Midbrain (tissue), 1 donor: ENCODE measurements around the gene CFAP97.

Experiments used
- DNase-seq: peaks from one replicate; lab custom pipeline; 2025; lab: John Stamatoyannopoulos, UW

The CFAP97 gene

DNA sequence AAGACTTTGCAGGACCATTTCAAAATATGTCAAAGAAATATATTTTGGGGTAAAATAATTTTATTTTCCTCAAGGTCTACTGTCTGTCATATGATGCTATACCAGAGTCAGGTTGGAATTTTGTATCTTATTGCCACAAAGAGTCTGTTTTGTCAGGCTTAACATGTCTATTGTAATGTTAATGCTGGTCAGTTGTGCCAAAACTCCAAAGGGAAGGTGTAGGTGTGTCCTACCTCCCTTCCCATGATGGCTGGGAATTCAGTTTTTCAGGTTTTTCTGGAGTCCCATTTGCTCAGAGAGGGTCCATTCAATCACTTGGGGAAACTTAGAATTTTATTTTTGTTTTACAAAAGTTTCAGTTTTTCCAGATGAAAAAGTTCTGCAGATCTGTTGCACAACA is 94.1 kb downstream of the CFAP97 start:
- DNase-seq: no peak
